HG03558 (cell line): ENCODE results near the gene BMI1.

Source experiments
- ATAC-seq: cut with Tn5 transposase; IDR thresholded peaks from one replicate; pipeline ENCODE4 v1.9.1; 2021; ENCODE audit warnings: moderate number of reproducible peaks; ENCODE audit not compliant: unreplicated experiment; ENCODE audit errors: extremely low read depth

The BMI1 gene

GRCh38 chr10:22318772-22319171 lies 2.1 kb upstream of the BMI1 start:
- ATAC-seq: no peak

- ATAC-seq: no peak
Observed at GRCh38 chr10:22319547-22319979, 1.3 kb upstream of the BMI1 start.

DNA sequence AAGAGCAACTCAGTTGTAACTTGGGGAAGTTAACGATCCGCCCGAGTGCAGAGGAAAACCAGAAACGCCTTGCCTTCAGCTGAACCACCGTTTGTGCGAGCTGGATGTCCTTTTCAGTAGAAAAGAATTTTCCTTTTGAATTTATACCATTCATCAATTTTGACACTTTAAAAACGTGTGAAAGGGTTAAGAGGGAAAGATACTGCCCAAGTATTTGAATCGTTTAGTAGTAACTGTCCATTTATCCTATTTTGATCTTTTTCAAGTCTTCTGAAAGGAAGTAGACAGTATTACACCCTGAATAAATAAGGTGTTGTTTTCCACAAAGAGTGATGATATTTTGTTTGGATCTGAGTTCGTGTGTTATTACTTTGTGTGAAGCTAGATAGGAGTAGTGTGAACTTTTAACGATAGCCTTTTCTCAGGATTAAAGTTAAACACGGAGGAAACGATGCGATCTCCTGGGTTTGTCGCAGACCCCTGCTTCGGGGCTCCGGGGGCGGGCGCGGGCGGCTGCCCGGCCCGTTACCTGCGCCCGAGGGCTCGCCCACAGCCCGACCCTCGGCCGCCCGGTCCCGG lies 830 bp upstream of the BMI1 start:
- ATAC-seq: no peak

- no peak for ATAC-seq
Observed at GRCh38 chr10:22321156-22321923, 441 bp downstream of the BMI1 start.

GRCh38 chr10:22321924-22322640 lies 1.2 kb downstream of the BMI1 start:
- no peak for ATAC-seq

DNA sequence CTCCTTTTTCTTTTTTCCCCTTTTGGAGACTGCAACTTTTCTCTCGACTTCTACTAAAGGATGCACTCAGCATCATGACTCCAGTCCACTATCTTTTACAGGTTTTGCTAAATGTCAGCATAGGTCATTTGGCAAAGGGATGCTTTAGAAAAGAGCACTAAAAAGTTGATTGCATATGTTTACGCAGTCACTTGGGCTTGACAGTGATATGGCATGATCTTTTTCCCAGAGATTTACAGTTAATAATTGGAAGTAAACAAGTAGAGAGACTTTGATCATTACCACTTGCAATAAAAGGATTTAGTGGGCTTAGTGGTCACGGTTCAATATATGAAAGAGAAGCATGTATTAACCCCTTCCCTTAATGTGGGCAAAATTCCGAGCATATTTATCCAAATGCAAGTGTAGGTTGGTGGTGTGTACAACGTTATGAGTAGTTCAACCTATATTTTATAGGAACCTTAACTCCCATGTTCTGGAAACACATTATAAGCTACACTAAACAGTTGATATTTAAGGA lies 1.8 kb downstream of the BMI1 start:
- no peak for ATAC-seq

DNA sequence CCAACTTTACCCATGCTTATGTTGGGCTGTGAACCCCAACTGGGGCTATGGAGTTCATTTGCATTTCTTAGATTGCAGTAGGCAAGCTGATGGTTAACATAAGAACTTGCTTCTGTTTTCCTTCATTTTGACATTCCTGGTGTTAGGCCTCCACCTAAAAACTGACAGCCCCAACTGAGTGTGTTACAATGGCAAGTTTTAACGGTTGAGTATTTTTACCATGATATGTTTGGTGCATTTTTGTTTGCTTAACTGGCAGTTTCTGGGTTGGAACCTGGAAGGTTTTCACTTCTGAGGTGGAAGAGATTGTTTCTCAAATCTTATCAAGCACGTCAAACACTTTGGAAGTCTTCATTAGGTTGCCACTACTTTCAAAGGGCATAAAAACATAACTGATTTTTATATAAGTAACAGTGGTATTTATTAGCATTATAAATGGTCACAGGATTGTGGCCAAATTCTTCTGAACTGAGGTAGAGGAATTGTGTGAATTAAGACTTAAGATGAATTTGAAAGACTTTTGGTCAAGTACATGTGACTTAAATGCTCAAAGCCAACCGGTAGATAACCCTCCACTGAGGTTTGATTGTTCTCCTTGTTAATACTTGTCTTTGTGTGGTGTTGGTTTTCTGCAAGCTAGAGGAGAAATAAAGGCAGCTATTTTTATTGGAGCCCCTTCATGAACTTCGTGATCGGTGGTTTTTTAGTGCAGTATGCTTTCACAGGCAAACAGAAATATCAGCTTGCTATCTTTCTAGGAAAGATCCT lies 2.8 kb downstream of the BMI1 start:
- no peak for ATAC-seq

GRCh38 chr10:22324413-22324812 lies 3.5 kb downstream of the BMI1 start:
- no peak for ATAC-seq

DNA sequence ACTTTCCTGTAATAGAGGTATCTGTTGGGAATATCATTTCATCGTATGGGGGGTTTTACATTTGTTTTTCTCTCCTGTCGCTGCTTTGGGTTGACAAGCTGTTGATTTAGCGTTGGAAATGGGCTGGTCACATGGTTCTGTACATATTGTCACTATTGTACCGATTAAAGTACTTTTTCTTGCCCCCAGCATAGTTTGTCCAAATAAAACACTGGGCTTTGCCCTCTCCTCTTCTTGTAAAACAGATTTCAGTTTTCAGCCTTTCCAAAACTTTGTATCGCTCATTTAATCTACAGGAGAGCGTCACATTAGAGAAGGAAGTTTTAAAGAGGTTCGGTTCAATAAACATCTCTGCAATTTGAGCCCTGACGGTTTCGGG lies 4.0 kb downstream of the BMI1 start:
- no peak for ATAC-seq

- no peak for ATAC-seq
Observed at GRCh38 chr10:22325272-22326144, 4.6 kb downstream of the BMI1 start.

DNA sequence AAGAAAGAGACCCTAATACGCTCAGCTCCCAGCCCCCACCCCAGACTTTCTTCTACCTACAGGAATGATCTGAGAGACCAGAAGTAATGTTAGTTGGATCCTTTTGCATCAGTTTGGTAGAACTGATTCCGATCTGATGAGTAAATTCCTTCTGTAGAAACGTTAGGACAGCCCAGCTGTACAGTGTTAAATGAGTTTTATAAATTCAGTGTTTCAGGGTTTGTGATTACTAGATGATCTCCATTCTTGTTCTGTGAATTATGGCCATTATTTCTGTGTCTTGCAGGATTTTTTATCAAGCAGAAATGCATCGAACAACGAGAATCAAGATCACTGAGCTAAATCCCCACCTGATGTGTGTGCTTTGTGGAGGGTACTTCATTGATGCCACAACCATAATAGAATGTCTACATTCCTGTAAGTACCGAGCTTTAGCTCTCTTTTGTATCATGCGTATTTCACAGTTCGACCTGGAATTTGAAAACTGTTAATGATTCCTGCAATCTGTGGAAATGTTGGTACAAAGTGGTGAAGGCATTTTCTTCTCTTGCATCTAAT lies 5.3 kb downstream of the BMI1 start:
- no peak for ATAC-seq

DNA sequence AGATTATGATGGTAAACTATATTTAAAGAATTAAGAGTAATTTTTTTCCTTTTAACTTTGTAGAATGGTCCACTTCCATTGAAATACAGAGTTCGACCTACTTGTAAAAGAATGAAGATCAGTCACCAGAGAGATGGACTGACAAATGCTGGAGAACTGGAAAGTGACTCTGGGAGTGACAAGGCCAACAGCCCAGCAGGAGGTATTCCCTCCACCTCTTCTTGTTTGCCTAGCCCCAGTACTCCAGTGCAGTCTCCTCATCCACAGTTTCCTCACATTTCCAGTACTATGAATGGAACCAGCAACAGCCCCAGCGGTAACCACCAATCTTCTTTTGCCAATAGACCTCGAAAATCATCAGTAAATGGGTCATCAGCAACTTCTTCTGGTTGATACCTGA lies 8.3 kb downstream of the BMI1 start:
- no peak for ATAC-seq

DNA sequence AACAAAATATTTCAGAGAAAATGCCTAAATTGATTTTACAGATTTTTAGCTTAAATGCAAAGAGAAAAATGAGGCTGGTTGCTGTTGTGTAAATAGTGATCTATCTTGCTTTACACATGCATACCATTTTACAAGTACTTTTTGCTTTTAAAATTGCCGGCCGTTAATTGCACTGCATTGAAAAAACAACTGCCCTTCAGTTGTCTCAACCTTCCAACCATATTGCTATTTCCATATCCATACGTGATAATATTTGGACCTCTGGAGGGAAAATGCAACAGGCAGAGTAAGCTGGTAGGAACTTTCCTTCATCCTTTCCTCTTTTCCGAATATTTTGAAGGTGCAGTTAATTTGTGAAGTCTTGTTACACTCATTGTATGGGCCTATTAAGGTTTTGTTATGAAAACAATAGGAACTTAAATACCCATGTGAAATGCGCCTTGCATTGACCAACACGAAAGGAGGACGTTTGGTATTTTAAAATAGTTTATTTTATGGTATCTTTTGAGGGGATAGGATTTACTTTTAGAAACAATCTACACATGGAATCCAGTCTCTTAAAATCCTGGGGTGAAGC lies 11.3 kb downstream of the BMI1 start:
- no peak for ATAC-seq

DNA sequence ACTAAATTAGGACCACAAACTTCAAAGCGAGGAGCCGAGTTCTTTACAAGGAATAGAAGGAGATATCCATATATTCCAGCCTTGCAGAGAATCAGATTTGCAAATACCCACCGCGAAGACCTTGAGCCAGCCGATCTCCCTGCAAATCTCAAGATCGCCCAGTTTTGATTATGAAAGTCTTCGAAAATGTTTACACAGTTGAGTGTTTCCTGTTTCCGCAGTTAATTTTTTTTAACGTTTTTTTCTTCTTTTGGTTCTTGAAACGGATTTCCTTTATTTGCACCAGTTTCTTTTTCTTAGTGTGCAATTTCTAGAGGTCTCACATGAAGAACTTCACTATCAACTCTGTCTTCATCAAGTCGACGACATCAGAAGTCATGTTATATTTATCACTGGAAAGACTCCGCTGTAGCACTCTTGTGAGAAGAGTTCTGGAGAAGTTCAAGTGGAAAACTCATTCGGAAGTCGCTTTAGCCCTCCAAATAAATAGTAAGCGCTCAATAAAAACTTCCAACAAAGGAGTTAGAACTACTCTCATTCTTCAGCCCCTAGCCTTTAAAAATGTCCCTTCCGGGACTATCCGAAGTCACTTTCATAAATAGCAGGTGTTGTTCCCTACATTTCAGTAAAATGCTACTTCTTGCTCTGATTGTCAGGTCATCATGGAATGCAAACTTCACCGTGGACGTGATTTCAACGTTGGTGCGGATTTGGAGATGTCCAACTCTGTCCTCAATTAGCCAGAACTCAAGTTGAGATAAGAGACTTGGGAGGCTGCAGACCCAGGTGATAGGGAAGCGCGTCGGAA lies 12.5 kb downstream of the BMI1 start:
- no peak for ATAC-seq

GRCh38 chr10:22333975-22334282 lies 13.0 kb downstream of the BMI1 start:
- ATAC-seq: no peak

- ATAC-seq: no peak
Observed at GRCh38 chr10:22334414-22335172, 13.7 kb downstream of the BMI1 start.

DNA sequence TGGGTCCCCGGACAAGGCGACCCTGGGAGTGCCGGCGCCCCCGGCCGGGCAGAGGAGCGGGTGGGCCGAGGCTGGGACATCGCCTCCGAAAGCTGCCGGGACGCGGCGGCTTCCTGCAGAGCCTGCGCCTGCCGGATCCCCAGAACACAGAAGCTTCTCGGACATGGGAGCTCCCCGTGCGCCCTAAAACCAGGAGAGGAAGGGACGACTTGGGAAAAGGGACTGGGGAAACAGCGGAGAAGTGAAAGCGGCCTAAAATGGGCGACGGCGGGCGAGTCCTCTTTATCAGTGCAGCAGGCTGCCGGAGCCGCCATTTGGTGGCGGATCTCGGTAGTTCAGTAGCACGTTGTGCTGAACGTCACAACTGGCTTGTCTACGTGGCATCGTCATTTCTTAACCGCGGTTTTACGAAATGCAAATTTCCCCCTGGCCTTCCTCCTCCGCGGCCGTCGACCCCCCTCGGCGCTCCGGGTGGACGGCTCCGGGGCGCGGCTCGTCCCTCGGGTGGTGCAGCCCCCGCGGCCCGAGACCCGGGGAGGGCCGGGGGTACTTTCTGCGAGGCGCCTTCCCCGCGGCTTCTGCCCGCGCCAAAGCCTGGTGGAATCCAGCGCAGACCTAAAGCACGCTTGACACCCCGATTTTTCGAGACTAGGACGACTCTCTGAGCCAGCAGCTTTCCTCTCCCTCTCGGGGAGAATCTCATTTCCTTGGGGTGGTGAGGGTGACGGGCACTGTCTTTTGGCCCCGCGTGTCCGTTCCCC lies 14.5 kb downstream of the BMI1 start:
- ATAC-seq: peak; percentile 35
